Keratinocyte (primary cell): ENCODE measurements around the gene REV1. TPM values are rescaled to one million over a fixed set of nuclear protein-coding genes. Genes with fewer than 3 reads are reported as not detected.

Experiments
- DNase-seq: peaks from one replicate; pipeline ENCODE4 v3.0.0-alpha.2; 2011; ENCODE audit warnings: low read depth, missing footprints, low spot score
- FAIRE-seq: peaks from 2 replicates; lab custom pipeline; 2011; peaks lifted over from hg19 to GRCh38; lab: Jason Lieb, UNC
- H2AFZ ChIP-seq: 2 replicates; pipeline ENCODE4 v1.6.0; 2012; ENCODE audit warnings: low read length, control low read depth, inconsistent platforms; ENCODE audit not compliant: control insufficient read depth
- H3K27ac ChIP-seq: 2 replicates; pipeline ENCODE4 v1.5.1; 2011; ENCODE audit warnings: low read length; ENCODE audit not compliant: control insufficient read depth, insufficient read depth
- H3K27me3 ChIP-seq: 3 replicates; pipeline ENCODE4 v1.6.0; 2011; ENCODE audit warnings: low read length; ENCODE audit not compliant: control insufficient read depth, insufficient read depth; ENCODE audit errors: extremely low read depth
- H3K36me3 ChIP-seq, 2 experiments: 2 replicates in 1 of 2; 3 replicates in 1 of 2; pipeline ENCODE4 v1.5.1; 2011; ENCODE audit warnings: low read length in 2 of 2, mild to moderate bottlenecking in 1 of 2; ENCODE audit not compliant: control insufficient read depth in 2 of 2, insufficient read depth in 2 of 2; ENCODE audit errors: extremely low read depth in 1 of 2
- H3K4me1 ChIP-seq: 3 replicates; pipeline ENCODE4 v1.5.1; 2011; ENCODE audit warnings: low read length; ENCODE audit not compliant: control insufficient read depth, insufficient read depth; ENCODE audit errors: extremely low read depth
- H3K4me2 ChIP-seq: 3 replicates; pipeline ENCODE4 v1.6.0; 2011; ENCODE audit warnings: low read depth, low read length; ENCODE audit not compliant: control insufficient read depth, insufficient read depth; ENCODE audit errors: extremely low read depth
- H3K4me3 ChIP-seq, 3 experiments: fragments of 200-600 bp in 1 of 3; sonication (generic) in 1 of 3; 2 replicates in 2 of 3; 3 replicates in 1 of 3; pipeline ENCODE4 v1.5.1; 2011 to 2016; ENCODE audit warnings: low read length in 3 of 3, mild to moderate bottlenecking in 3 of 3, control low read depth in 2 of 3, inconsistent platforms in 1 of 3, low read depth in 1 of 3, mixed read lengths in 1 of 3, mixed run types in 1 of 3, moderate library complexity in 1 of 3; ENCODE audit not compliant: control insufficient read depth in 2 of 3, insufficient read depth in 2 of 3; ENCODE audit errors: extremely low read depth in 1 of 3
- H3K79me2 ChIP-seq: 2 replicates; pipeline ENCODE4 v1.6.0; 2012; ENCODE audit warnings: low read length; ENCODE audit not compliant: control insufficient read depth, insufficient read depth
- H3K9ac ChIP-seq: 3 replicates; pipeline ENCODE4 v1.6.0; 2011; ENCODE audit warnings: low read length; ENCODE audit not compliant: control insufficient read depth, insufficient read depth; ENCODE audit errors: extremely low read depth
- H3K9me1 ChIP-seq: 3 replicates; pipeline ENCODE4 v1.6.0; 2011; ENCODE audit warnings: low read length; ENCODE audit not compliant: control insufficient read depth, insufficient read depth; ENCODE audit errors: extremely low read depth
- H3K9me3 ChIP-seq: 2 replicates; pipeline ENCODE4 v1.5.1; 2012; ENCODE audit warnings: low read depth, low read length; ENCODE audit not compliant: control insufficient read depth
- H4K20me1 ChIP-seq: 3 replicates; pipeline ENCODE4 v1.6.0; 2011; ENCODE audit warnings: low read length; ENCODE audit not compliant: control insufficient read depth, insufficient read depth; ENCODE audit errors: extremely low read depth
- EZH2 ChIP-seq: IDR thresholded peaks from one replicate; pipeline ENCODE4 v1.6.1; 2012; ENCODE audit warnings: inconsistent platforms, mild to moderate bottlenecking, low read length, moderate library complexity
- dilution Hi-C: fragments of 300-500 bp; cut with MboI; formaldehyde crosslinking; loops from one replicate; pipeline ENCODE4 v1.7.0; 2020; ENCODE audit warnings: low sequenced_read_pairs; ENCODE audit not compliant: extremely low pct_ligation_motif_present
- polyA plus RNA-seq, 5 experiments: library from polyadenylated mRNA; depleted of rRNA in 3 of 5; stranded (reverse) in 3 of 5; stranded (forward) in 1 of 5; unstranded in 1 of 5; fragments of >200 nt; gene quantifications; 1 replicate in 1 of 5; 2 replicates in 3 of 5; 3 replicates in 1 of 5; pipeline versions ENCODE4 v1.2.1 to v1.2.3, GENCODE V29; 2011 to 2012; ENCODE audit warnings: missing spikeins in 2 of 5, low read depth in 1 of 5, low replicate concordance in 1 of 5
- TF ChIP-seq, protein P1 (sequence below), 3 experiments: IDR thresholded peaks in 1 of 3; conservative IDR thresholded peaks in 1 of 3; optimal IDR thresholded peaks in 1 of 3; 2 replicates in 2 of 3; 3 replicates in 1 of 3; pipeline versions ENCODE3 to v1.5.1; 2011; ENCODE audit warnings: low read length in 3 of 3, mild to moderate bottlenecking in 3 of 3, moderate library complexity in 2 of 3, control low read depth in 1 of 3, inconsistent platforms in 1 of 3; ENCODE audit not compliant: insufficient read depth in 2 of 3; ENCODE audit errors: extremely low read depth in 1 of 3

The REV1 gene
- polyA plus RNA-seq, 1 donor (not counting 4 experiments of a cell fraction or from before 2014, with no cell fraction given): 56.4 TPM

DNA sequence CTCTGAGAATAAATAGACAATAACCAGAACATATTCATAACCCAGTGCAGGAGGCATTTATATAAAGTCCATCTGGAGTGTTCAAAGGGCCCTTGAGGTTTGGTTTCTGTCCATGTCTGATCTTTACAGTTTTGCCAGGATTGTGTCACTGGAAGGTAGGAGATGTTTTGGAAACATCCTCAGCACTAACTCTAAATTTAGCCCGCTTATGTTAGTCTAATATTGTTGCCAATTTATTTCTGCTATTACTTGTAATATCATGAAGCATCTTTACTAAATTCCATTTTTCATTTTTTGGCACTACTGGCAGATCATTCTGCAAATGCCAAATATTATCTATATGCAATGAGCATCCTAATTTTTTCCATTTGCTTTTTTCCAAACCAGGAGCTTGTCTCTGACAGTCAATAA lies 22.4 kb upstream of the REV1 start:
- H4K20me1 ChIP-seq: no peaks in the 10 kb centered on the region
- H3K27me3 ChIP-seq: no peaks in the 10 kb centered on the region
- dilution Hi-C loops: no loop called here
- FAIRE-seq (no peak), DNase-seq (no peak)
- no peak for TF ChIP-seq EZH2
- TF ChIP-seq, protein P1, sequence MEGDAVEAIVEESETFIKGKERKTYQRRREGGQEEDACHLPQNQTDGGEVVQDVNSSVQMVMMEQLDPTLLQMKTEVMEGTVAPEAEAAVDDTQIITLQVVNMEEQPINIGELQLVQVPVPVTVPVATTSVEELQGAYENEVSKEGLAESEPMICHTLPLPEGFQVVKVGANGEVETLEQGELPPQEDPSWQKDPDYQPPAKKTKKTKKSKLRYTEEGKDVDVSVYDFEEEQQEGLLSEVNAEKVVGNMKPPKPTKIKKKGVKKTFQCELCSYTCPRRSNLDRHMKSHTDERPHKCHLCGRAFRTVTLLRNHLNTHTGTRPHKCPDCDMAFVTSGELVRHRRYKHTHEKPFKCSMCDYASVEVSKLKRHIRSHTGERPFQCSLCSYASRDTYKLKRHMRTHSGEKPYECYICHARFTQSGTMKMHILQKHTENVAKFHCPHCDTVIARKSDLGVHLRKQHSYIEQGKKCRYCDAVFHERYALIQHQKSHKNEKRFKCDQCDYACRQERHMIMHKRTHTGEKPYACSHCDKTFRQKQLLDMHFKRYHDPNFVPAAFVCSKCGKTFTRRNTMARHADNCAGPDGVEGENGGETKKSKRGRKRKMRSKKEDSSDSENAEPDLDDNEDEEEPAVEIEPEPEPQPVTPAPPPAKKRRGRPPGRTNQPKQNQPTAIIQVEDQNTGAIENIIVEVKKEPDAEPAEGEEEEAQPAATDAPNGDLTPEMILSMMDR (optimal IDR thresholded peaks at IDR 0.05 in 1 of 3, IDR thresholded peaks at IDR 0.05 in 1 of 3, conservative IDR thresholded peaks at IDR 0.05 in 1 of 3; ENCODE audit: extremely low read depth in 1 of 3, insufficient read depth in 2 of 3, low read length in 3 of 3): no peak
- H2AFZ ChIP-seq: no peak overlapping the region
- no peaks in the 10 kb centered on the region for H3K9me1 ChIP-seq
- no peak overlapping the region for H3K27ac ChIP-seq
- no peak overlapping the region for H3K9ac ChIP-seq
- no peaks in the 10 kb centered on the region for H3K79me2 ChIP-seq
- no peaks in the 10 kb centered on the region for H3K4me1 ChIP-seq
- no peaks in the 10 kb centered on the region for H3K9me3 ChIP-seq
- H3K4me2 ChIP-seq: no peak overlapping the region
- H3K36me3 ChIP-seq: no peaks in the 10 kb centered on the region
- H3K4me3 ChIP-seq: no peak overlapping the region

DNA sequence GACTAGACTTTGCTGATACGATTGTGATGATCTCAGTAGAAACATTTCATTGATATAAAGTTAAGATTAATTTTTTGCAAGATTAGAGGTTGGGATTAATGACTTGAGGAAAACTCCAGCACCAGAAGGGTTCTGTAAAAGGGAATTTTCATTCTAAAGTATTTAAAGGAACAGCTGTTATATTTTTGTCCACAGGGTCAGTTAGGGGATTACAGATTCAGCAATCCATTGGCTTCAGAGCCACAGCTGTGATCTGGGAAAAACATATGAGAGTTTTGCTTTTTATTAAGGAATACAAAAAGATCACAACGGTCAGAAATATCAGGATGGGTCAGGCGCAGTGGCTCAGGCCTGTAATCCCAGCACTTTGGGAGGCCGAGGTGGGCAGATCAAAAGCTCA lies 19.6 kb upstream of the REV1 start:
- Histone ChIP-seq H2AFZ (no peak overlapping the region), H3K9ac (no peak overlapping the region), H3K9me1 (no peaks in the 10 kb centered on the region), H3K4me2 (no peak overlapping the region), H3K4me3 (no peak overlapping the region), H3K36me3 (no peaks in the 10 kb centered on the region), H3K4me1 (peaks cover 6% of the 10 kb centered on the region), H4K20me1 (no peaks in the 10 kb centered on the region), H3K9me3 (no peaks in the 10 kb centered on the region), H3K27me3 (no peaks in the 10 kb centered on the region), H3K79me2 (no peaks in the 10 kb centered on the region), H3K27ac (no peak overlapping the region)
- DNase-seq (no peak), FAIRE-seq (no peak)
- TF ChIP-seq, protein P1 (optimal IDR thresholded peaks at IDR 0.05 in 1 of 3, IDR thresholded peaks at IDR 0.05 in 1 of 3, conservative IDR thresholded peaks at IDR 0.05 in 1 of 3; ENCODE audit: extremely low read depth in 1 of 3, insufficient read depth in 2 of 3, low read length in 3 of 3): no peak
- no peak for TF ChIP-seq EZH2
- dilution Hi-C loops: no loop called here
